Renal cortex interstitium (tissue), 11 donors: ENCODE results near the gene SEL1L. TPM values are rescaled to one million over a fixed set of nuclear protein-coding genes. Genes with fewer than 3 reads are reported as not detected.
"Not testable (repeated sequence)": the region's sequence is repeated elsewhere in the genome, so short reads cannot be mapped to it uniquely, and the experiment has no call there.

Experiments
- DNase-seq, 11 donors: peaks; one replicate each; pipeline ENCODE4 v3.0.0-alpha.2; 2013; ENCODE audit warnings: low read depth in 9 of 11, low spot score in 4 of 11; ENCODE audit errors: extremely low read depth in 1 of 11
- polyA plus RNA-seq, 3 donors: library from polyadenylated mRNA; unstranded; fragments of 120-200 nt; gene quantifications; one replicate each; pipeline ENCODE4 v1.2.1, GENCODE V29; 2013; ENCODE audit not compliant: insufficient read length in 3 of 3

Gene SEL1L
- polyA plus RNA-seq, 3 donors: 70.1 to 79.5 (median 75.5) TPM

- no peak for DNase-seq
These were observed 100.3 kb downstream of the SEL1L start for GRCh38 chr14:81433378-81433777.

- no peak for DNase-seq
These were observed 101.4 kb downstream of the SEL1L start for GRCh38 chr14:81432219-81432661.

- no peak for DNase-seq
These were observed 103.4 kb downstream of the SEL1L start for GRCh38 chr14:81430235-81430634.

- not testable (repeated sequence) for DNase-seq
These were observed 103.9 kb downstream of the SEL1L start for GRCh38 chr14:81429749-81430148.

GRCh38 chr14:81429028-81429427, 104.6 kb downstream of the SEL1L start:
- no peak for DNase-seq

- no peak for DNase-seq
These were observed 106.2 kb downstream of the SEL1L start for GRCh38 chr14:81427348-81428058.

- DNase-seq: no peak
These were observed 110.1 kb downstream of the SEL1L start for GRCh38 chr14:81423504-81423903.

Other genes starting within 250 kb of the SEL1L start
- 10 to 100 TPM; 44.0 to 52.0 (median 50.5) TPM for gene STON2, start 133.5 kb downstream of the SEL1L start, polyA plus RNA-seq